ENCODE measurements around the gene DOK3.

Gene DOK3

DNA sequence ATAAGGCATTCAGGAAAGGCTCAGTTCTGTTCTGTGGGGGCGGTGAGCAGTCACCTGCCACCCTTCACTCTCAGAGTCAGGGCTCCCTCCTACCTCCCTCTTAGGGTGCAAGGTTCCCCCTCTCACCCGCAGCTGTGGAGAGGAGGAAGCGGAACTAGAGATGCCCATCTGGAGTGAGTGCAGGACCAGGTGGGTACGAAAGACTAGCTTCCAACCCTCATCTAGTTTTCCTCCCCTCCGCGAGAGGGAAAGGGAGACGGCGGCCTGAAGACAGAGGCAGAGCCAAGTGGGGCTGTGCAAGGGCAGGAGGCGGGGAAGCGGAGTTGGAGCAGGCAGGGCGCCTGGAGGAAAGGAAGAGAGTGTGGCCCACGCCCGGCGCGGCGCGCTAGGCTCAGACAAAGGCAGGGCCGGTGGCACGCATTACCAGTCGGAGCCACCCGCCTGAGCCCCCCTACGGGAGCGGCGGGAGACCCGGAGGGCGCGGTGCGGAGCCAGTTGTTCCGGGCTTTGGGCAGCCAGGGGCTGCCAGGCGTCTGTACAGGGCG, 55.7 kb downstream of the DOK3 start:
- DNase-seq (ENCODE audit: extremely low read depth in 1 of 2, low read depth in 1 of 2) = no peak

DNA sequence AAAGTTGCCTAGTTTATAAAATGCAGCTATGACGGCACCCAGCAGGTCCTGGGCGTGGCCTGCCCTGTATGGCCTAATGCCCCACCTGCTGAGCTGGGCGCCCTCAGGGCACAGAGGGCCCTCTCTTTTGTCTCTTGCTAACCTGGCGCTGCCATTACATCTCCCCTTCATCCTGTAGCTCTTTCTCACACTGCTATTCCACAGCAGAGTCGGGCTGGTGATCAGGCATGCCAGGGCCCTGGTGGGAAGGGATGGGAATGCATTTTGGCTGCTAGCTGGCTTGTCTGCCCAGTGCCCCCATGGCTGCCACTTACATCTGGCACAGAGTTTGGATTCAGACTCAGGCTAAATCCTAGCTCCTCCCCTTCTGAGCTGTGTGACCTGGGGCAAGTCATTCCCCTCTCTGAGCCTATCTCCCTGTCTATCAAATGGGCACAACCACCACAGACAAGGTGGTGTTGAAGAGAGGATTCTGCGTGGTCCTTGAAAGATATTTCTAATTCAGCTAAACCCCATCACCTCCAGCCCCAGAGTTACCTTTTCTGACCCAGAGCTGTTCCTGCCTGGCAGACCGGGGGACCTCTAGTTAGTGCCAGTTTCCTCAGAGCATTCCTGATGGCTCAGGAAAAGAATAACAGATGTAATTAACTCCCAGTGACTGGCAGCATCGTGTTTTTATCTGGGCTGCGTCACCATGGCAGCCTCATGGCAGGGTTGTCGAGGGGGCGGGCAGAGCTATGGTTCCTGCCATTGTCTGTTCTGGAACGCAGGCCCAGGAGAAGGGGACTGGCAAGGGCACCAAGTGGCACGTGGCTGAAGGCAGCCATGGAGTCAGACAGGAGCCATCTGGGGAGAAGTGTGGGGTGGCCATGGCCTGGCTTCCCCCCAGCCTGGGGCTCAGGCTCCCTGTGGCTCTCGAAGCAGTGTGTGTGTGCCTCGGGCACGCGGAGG, 56.7 kb downstream of the DOK3 start:
- no peak for DNase-seq (ENCODE audit: extremely low read depth in 1 of 2, low read depth in 1 of 2)
